Measurements from ENCODE around the gene DCD. TPM values are rescaled to one million over a fixed set of nuclear protein-coding genes. Genes with fewer than 3 reads are reported as not detected.

The DCD gene
- total RNA-seq, 2 donors from 2014 or later, result not detected

- no peaks in the 10 kb centered on the region for H3K27me3 ChIP-seq
- no peaks in the 10 kb centered on the region for H3K36me3 ChIP-seq
- TF ChIP-seq CTCF (IDR thresholded peaks at IDR 0.05), result no peak
- no peak for DNase-seq (ENCODE audit: low spot score)
- H3K27ac ChIP-seq, result no peak within 1 kb of the TSS
- no peaks in the 10 kb centered on the region for H3K4me1 ChIP-seq
- no peak within 1 kb of the TSS for H3K4me3 ChIP-seq
- no peaks in the 10 kb centered on the region for H3K9me3 ChIP-seq
These were observed 13.4 kb downstream of the DCD start, which contains the start of gene LACRT for GRCh38 chr12:54634795-54635194. Gene LACRT (minus strand): TSS chr12:54634895. CDS start chr12:54634841, 54 bp downstream.

- DNase-seq (ENCODE audit: low spot score), result no peak
- Histone ChIP-seq H3K4me3 (no peak overlapping the region), H3K27ac (no peak overlapping the region), H3K36me3 (no peaks in the 10 kb centered on the region), H3K9me3 (no peaks in the 10 kb centered on the region), H3K27me3 (no peaks in the 10 kb centered on the region), H3K4me1 (no peaks in the 10 kb centered on the region)
- TF ChIP-seq CTCF (IDR thresholded peaks at IDR 0.05), result no peak
These were observed 16.0 kb downstream of the DCD start for GRCh38 chr12:54631988-54632728.

GRCh38 chr12:54631551-54631950, 16.6 kb downstream of the DCD start:
- no peaks in the 10 kb centered on the region for H3K4me1 ChIP-seq
- no peaks in the 10 kb centered on the region for H3K36me3 ChIP-seq
- no peak for DNase-seq (ENCODE audit: low spot score)
- no peak for TF ChIP-seq CTCF (IDR thresholded peaks at IDR 0.05)
- no peak overlapping the region for H3K4me3 ChIP-seq
- no peaks in the 10 kb centered on the region for H3K27me3 ChIP-seq
- no peak overlapping the region for H3K27ac ChIP-seq
- no peaks in the 10 kb centered on the region for H3K9me3 ChIP-seq

GRCh38 chr12:54629925-54630324, 18.2 kb downstream of the DCD start:
- TF ChIP-seq CTCF (IDR thresholded peaks at IDR 0.05), result no peak

GRCh38 chr12:54628186-54628846, 19.8 kb downstream of the DCD start:
- no peaks in the 10 kb centered on the region for H3K27me3 ChIP-seq
- no peaks in the 10 kb centered on the region for H3K36me3 ChIP-seq
- no peak for TF ChIP-seq CTCF (IDR thresholded peaks at IDR 0.05)
- H3K4me3 ChIP-seq, result no peak overlapping the region
- DNase-seq (ENCODE audit: low spot score), result no peak
- H3K4me1 ChIP-seq, result no peaks in the 10 kb centered on the region
- no peaks in the 10 kb centered on the region for H3K9me3 ChIP-seq
- no peak overlapping the region for H3K27ac ChIP-seq

More at GRCh38 chr12:54629925-54630324, 18.2 kb downstream of the DCD start:
- Histone ChIP-seq H3K4me3 (no peak overlapping the region), H3K27ac (no peak overlapping the region), H3K27me3 (no peaks in the 10 kb centered on the region), H3K36me3 (no peaks in the 10 kb centered on the region), H3K4me1 (no peaks in the 10 kb centered on the region), H3K9me3 (no peaks in the 10 kb centered on the region)
- DNase-seq (ENCODE audit: low spot score), result no peak
